GM10266 (cell line): ENCODE data around the gene FNIP2.

Source experiments
- DNase-seq: peaks from one replicate; pipeline ENCODE4 v3.0.0; 2012; ENCODE audit errors: extremely low spot score
- TF ChIP-seq, protein P1 (sequence below): IDR thresholded peaks from 2 replicates; pipeline ENCODE4 v1.5.1; 2012; ENCODE audit warnings: mild to moderate bottlenecking, low read depth; ENCODE audit not compliant: control insufficient read depth, insufficient read depth; ENCODE audit errors: missing control alignments

FNIP2 gene

GRCh38 chr4:158799013-158799770 lies 30.4 kb downstream of the FNIP2 start:
- DNase-seq, result no peak
- TF ChIP-seq, protein P1, sequence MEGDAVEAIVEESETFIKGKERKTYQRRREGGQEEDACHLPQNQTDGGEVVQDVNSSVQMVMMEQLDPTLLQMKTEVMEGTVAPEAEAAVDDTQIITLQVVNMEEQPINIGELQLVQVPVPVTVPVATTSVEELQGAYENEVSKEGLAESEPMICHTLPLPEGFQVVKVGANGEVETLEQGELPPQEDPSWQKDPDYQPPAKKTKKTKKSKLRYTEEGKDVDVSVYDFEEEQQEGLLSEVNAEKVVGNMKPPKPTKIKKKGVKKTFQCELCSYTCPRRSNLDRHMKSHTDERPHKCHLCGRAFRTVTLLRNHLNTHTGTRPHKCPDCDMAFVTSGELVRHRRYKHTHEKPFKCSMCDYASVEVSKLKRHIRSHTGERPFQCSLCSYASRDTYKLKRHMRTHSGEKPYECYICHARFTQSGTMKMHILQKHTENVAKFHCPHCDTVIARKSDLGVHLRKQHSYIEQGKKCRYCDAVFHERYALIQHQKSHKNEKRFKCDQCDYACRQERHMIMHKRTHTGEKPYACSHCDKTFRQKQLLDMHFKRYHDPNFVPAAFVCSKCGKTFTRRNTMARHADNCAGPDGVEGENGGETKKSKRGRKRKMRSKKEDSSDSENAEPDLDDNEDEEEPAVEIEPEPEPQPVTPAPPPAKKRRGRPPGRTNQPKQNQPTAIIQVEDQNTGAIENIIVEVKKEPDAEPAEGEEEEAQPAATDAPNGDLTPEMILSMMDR, result no peak

DNA sequence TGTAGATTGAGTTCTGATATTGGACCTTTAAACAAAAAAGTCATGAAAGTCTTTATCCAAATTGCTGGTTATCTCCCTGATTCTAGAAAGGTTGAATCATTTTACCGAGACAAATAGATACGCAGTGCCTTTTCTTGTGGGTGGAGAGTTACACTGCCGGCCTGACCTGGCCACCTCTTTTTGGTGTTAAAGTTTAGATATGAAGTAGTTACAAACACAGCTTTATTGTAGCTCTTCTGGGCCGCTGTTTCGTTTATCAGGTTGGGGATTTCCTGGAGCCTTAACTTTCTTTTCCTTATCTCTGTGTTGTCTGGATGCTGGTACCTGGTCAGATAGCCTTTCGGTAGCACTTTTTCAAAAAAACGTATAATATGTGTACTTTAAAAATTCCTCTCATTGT lies 31.0 kb downstream of the FNIP2 start:
- TF ChIP-seq, protein P1, result no peak
- no peak for DNase-seq

DNA sequence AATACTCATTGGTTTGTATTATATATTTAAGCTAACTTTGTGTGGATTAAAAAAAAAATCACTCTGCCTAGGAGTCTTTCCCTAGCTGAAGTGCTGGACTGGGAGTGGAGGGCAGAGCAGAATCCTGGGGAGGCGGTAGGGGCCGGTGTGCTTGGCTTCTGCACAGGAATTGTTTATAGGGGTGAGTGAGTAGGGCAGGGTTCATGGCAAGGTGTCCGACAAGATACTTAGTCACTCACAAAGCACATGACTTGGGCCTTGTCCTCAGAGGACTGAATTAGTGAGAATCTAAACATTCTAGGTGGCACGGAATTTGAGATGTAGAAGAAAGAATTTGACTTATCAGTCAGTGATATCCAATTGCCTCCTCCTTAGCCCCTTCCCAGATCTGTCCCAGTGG lies 32.2 kb downstream of the FNIP2 start:
- DNase-seq, result no peak
- TF ChIP-seq, protein P1, result no peak

GRCh38 chr4:158801677-158802076 lies 32.9 kb downstream of the FNIP2 start:
- TF ChIP-seq, protein P1, result no peak
- DNase-seq, result no peak

DNA sequence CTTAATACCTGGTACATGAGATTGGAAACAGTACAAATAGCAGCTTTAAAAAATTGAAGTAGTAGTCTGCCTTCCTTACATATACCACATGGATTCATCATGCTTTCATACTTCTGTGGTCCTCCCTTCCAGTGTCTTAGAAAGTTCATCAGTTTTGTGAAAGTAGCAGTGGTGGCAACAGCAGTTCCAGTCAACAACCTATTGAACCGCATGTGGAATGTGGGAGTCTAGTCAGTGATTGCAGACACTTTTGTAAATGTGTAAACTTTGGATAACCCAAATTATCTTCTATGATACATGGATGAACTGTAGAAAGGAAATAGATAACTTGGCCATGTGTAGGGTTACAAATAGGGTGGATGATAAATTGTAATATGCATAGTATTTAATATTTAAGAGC lies 34.1 kb downstream of the FNIP2 start:
- TF ChIP-seq, protein P1, result no peak
- no peak for DNase-seq

DNA sequence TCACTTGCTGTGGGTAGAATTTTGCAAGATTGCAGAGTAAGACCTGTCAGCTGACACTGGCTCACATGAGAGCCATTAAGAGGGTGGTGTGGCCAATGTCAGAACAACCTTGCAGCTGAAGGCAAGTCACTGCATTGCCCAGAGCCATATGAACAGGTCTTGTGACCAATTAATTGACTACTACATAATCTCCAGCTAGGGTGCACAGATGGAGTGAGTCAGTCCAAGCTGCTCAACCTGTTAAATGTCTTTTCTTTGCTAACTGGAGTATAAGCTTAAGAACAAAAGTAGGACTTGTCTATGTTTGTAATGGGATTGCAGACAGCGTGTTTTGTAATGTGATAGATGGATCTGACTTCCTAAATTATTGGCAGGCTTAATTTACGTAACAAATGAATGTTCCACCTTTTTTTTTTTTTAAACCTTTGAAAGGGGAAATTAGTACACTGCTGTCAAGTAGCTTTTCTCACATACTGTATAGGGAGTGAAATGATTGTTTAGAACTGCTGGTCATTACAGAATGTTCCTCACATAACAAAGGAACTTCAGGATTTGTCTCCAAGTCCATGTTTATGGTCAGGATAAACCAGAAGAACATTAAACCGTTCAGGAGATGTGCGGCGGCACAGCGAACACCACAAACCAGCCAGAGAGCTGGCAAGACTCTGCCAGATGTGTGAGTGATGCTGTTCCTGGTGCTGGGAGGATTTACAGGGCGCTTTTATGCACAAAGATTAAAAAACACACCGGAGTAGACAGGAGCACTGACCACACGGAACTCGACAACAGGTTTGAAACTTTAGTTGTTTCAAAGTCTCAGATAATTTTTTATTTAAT lies 37.0 kb downstream of the FNIP2 start:
- DNase-seq, result no peak
- TF ChIP-seq, protein P1, result no peak

DNA sequence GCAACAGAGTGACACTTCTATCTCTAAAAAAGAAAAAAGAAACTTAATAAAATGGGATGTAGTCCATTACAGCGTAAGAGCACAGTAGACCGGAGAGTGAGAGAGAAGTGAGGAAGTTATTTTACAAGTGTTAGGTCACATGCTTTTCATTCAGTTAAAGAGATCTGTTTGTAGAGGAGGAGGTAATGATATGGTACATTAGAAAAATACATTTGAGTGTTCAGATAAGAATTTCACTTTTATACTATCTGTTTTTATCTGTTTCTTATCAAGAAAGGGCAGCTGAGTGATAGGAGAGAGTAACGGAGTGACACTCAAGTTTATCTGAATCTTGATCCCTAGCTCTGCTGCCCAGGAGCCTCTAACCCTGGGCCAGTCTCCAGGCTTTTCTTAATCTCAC lies 38.9 kb downstream of the FNIP2 start:
- no peak for DNase-seq
- TF ChIP-seq, protein P1, result no peak
